Measurements from ENCODE around the gene PDGFC.

The PDGFC gene

DNA sequence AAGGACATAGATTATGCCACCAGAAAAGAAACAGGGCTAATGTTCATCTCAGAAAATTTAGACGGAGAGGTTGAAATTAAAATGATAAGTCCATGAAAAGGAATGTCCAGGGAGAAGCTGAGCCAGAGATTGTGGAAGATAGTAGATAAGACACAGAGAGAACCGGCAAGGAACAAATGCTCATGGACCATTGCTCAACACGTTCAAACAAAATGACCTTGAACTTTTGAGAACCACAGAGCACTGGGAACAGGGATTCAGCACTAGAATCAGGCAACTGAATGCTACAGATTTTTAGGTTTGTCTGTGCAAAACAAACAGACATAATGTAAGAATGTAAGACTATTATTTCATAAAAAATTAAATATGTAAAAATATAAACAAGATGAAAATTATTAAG, 206.3 kb downstream of the PDGFC start:
- Histone ChIP-seq H3K4me2 (ENCODE audit: low read depth, low read length) (no peak overlapping the region), H3K27me3 (replicated peaks; ENCODE audit: insufficient read depth, low read length) (no peaks in the 10 kb centered on the region), H3K4me1 (ENCODE audit: low read length) (no peaks in the 10 kb centered on the region), H4K20me1 (ENCODE audit: insufficient read depth, low read length) (no peaks in the 10 kb centered on the region), H3K79me2 (ENCODE audit: low read length) (no peaks in the 10 kb centered on the region), H3F3A (ENCODE audit: insufficient read depth, low read length) (no peaks in the 10 kb centered on the region), H3K27ac (ENCODE audit: low read length) (no peak overlapping the region), H3K9me3 (replicated peaks; ENCODE audit: insufficient read depth, low read length) (no peaks in the 10 kb centered on the region), H3K36me3 (replicated peaks; ENCODE audit: insufficient read depth, low read length) (no peaks in the 10 kb centered on the region), H3K9ac (ENCODE audit: low read length) (no peak overlapping the region), H3K4me3 (ENCODE audit: low read length) (no peak overlapping the region), H3K9me2 (replicated peaks; ENCODE audit: insufficient read depth, low read length) (no peaks in the 10 kb centered on the region), H2AFZ (ENCODE audit: low read length) (no peak overlapping the region)
- no peak for DNase-seq
- TF ChIP-seq EZH2phosphoT487 (IDR thresholded peaks at IDR 0.05; ENCODE audit: low read length) (no peak), EZH2 (optimal IDR thresholded peaks at IDR 0.05; ENCODE audit: low read depth, low read length) (no peak)
- TF ChIP-seq, protein P1, sequence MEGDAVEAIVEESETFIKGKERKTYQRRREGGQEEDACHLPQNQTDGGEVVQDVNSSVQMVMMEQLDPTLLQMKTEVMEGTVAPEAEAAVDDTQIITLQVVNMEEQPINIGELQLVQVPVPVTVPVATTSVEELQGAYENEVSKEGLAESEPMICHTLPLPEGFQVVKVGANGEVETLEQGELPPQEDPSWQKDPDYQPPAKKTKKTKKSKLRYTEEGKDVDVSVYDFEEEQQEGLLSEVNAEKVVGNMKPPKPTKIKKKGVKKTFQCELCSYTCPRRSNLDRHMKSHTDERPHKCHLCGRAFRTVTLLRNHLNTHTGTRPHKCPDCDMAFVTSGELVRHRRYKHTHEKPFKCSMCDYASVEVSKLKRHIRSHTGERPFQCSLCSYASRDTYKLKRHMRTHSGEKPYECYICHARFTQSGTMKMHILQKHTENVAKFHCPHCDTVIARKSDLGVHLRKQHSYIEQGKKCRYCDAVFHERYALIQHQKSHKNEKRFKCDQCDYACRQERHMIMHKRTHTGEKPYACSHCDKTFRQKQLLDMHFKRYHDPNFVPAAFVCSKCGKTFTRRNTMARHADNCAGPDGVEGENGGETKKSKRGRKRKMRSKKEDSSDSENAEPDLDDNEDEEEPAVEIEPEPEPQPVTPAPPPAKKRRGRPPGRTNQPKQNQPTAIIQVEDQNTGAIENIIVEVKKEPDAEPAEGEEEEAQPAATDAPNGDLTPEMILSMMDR (IDR thresholded peaks at IDR 0.05; ENCODE audit: low read length), result no peak

DNA sequence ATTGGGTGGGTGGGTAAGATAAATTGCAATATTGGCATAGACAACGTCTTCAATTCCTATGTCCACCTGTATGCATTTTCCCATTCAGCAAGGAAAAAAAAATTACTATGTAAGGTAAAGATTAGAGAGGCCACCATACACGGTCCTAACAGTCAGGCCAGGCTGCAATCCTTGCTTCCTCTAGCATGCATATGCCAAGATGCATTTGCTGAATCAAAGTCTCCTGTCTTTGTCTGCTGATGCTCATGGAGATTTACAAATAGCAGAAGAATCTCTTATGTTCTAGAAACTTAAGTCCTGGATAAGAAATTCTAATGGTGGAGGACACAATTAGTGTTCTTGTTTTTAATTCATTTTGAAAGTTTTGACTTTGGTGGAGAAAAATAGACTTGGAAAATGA, 206.8 kb downstream of the PDGFC start:
- no peak overlapping the region for H3K27ac ChIP-seq (ENCODE audit: low read length)
- DNase-seq, result no peak
- H3K4me3 ChIP-seq (ENCODE audit: low read length), result no peak overlapping the region
- no peak overlapping the region for H3K9ac ChIP-seq (ENCODE audit: low read length)
- H3K27me3 ChIP-seq (replicated peaks; ENCODE audit: insufficient read depth, low read length), result no peaks in the 10 kb centered on the region
- no peak overlapping the region for H2AFZ ChIP-seq (ENCODE audit: low read length)
- H3K4me2 ChIP-seq (ENCODE audit: low read depth, low read length), result no peak overlapping the region
- no peaks in the 10 kb centered on the region for H4K20me1 ChIP-seq (ENCODE audit: insufficient read depth, low read length)
- H3K36me3 ChIP-seq (replicated peaks; ENCODE audit: insufficient read depth, low read length), result no peaks in the 10 kb centered on the region
- H3K79me2 ChIP-seq (ENCODE audit: low read length), result no peaks in the 10 kb centered on the region
- TF ChIP-seq EZH2 (optimal IDR thresholded peaks at IDR 0.05; ENCODE audit: low read depth, low read length) (no peak), EZH2phosphoT487 (IDR thresholded peaks at IDR 0.05; ENCODE audit: low read length) (no peak)
- TF ChIP-seq, protein P1 (IDR thresholded peaks at IDR 0.05; ENCODE audit: low read length), result no peak
- no peaks in the 10 kb centered on the region for H3K9me3 ChIP-seq (replicated peaks; ENCODE audit: insufficient read depth, low read length)
- no peaks in the 10 kb centered on the region for H3F3A ChIP-seq (ENCODE audit: insufficient read depth, low read length)
- no peaks in the 10 kb centered on the region for H3K4me1 ChIP-seq (ENCODE audit: low read length)
- H3K9me2 ChIP-seq (replicated peaks; ENCODE audit: insufficient read depth, low read length), result no peaks in the 10 kb centered on the region

DNA sequence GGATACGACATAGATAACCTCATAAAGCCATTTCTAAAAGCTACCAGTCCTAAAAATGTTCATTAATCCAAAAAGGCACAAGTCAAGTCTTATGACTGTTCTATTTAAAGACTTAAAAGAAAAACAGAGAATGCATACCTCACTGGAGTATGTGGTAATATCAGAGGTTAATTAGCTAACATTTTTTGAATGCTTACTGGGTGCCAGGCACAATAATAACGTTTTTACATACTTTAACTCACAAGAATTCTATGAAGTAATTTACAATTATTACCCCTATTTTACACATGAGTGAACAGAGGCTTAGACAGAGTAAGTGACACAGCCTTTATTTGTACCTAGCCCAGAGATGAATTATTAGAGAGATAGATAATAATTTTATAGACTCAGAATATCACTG, 207.5 kb downstream of the PDGFC start:
- H3K4me2 ChIP-seq (ENCODE audit: low read depth, low read length), result 0 out of 2 replicates have a peak overlapping the region, but pooled peaks have one; percentile 9
- DNase-seq, result no peak
- H3K27ac ChIP-seq (ENCODE audit: low read length), result no peak overlapping the region
- TF ChIP-seq, protein P1 (IDR thresholded peaks at IDR 0.05; ENCODE audit: low read length), result no peak
- TF ChIP-seq EZH2 (optimal IDR thresholded peaks at IDR 0.05; ENCODE audit: low read depth, low read length) (no peak), EZH2phosphoT487 (IDR thresholded peaks at IDR 0.05; ENCODE audit: low read length) (no peak)
- H3K36me3 ChIP-seq (replicated peaks; ENCODE audit: insufficient read depth, low read length), result no peaks in the 10 kb centered on the region
- H2AFZ ChIP-seq (ENCODE audit: low read length), result no peak overlapping the region
- no peaks in the 10 kb centered on the region for H3K4me1 ChIP-seq (ENCODE audit: low read length)
- H3K9me2 ChIP-seq (replicated peaks; ENCODE audit: insufficient read depth, low read length), result no peaks in the 10 kb centered on the region
- no peak overlapping the region for H3K4me3 ChIP-seq (ENCODE audit: low read length)
- no peak overlapping the region for H3K9ac ChIP-seq (ENCODE audit: low read length)
- no peaks in the 10 kb centered on the region for H3K9me3 ChIP-seq (replicated peaks; ENCODE audit: insufficient read depth, low read length)
- no peaks in the 10 kb centered on the region for H3K79me2 ChIP-seq (ENCODE audit: low read length)
- no peaks in the 10 kb centered on the region for H3F3A ChIP-seq (ENCODE audit: insufficient read depth, low read length)
- H3K27me3 ChIP-seq (replicated peaks; ENCODE audit: insufficient read depth, low read length), result no peaks in the 10 kb centered on the region
- H4K20me1 ChIP-seq (ENCODE audit: insufficient read depth, low read length), result no peaks in the 10 kb centered on the region

Measured in MM.1S (cell line).